Stimulated activated CD4-positive, alpha-beta T cell treated with anti-CD3 and anti-CD28 coated beads, Interleukin-2, amount 100 ng/mL, for 24 hours (primary cell): Measurements from ENCODE around the gene LNX1.
"Not testable (repeated sequence)": the region's sequence is repeated elsewhere in the genome, so short reads cannot be mapped to it uniquely, and the experiment has no call there.

Experiments used
- DNase-seq, 2 donors: peaks; one replicate each; pipeline ENCODE4 v3.0.0-alpha.2; 2020

The LNX1 gene

GRCh38 chr4:53453385-53453784 is 137.9 kb downstream of the LNX1 start:
- DNase-seq = no peak

- no peak for DNase-seq
These were observed 140.5 kb downstream of the LNX1 start for GRCh38 chr4:53450773-53451172.

- no peak for DNase-seq
These were observed 146.3 kb downstream of the LNX1 start for GRCh38 chr4:53444954-53445353.

- no peak for DNase-seq
These were observed 149.7 kb downstream of the LNX1 start for GRCh38 chr4:53441564-53441963.

- DNase-seq = no peak
These were observed 155.0 kb downstream of the LNX1 start for GRCh38 chr4:53436251-53436650.

GRCh38 chr4:53432528-53433424 is 158.5 kb downstream of the LNX1 start:
- no peak for DNase-seq

- no peak for DNase-seq
These were observed 160.2 kb downstream of the LNX1 start for GRCh38 chr4:53431052-53431451.

GRCh38 chr4:53427366-53427765 is 163.9 kb downstream of the LNX1 start:
- DNase-seq = no peak

GRCh38 chr4:53424280-53424679 is 167.0 kb downstream of the LNX1 start:
- no peak for DNase-seq

GRCh38 chr4:53422367-53422766 is 168.9 kb downstream of the LNX1 start:
- no peak for DNase-seq

GRCh38 chr4:53421791-53422190 is 169.5 kb downstream of the LNX1 start:
- no peak for DNase-seq

GRCh38 chr4:53419208-53419607 is 172.1 kb downstream of the LNX1 start:
- no peak for DNase-seq

- not testable (repeated sequence) for DNase-seq
These were observed 181.8 kb downstream of the LNX1 start for GRCh38 chr4:53409479-53409878.
